ENCODE data around the gene EIF1AD.

Gene EIF1AD

GRCh38 chr11:66006134-66006890 lies 4.4 kb upstream of the EIF1AD start:
- no peak overlapping the region for H3K4me3 ChIP-seq (ENCODE audit: control insufficient read depth in 1 of 7, extremely low read depth in 1 of 7, insufficient read depth in 4 of 7, low read depth in 2 of 7, low read length in 6 of 7)
- no peaks in the 10 kb centered on the region for H3K9me3 ChIP-seq (ENCODE audit: control extremely low read depth in 1 of 5, control insufficient read depth in 4 of 5, insufficient read depth in 2 of 5, low read depth in 1 of 5, low read length in 4 of 5)
- H3K36me3 ChIP-seq (ENCODE audit: control insufficient read depth in 4 of 4, insufficient read depth in 4 of 4, low read length in 3 of 4), result peaks cover 2 to 23% (median 18%) of the 10 kb centered on the region in 4 experiments
- CTCF ChIA-PET, result no interaction called here
- POLR2A ChIA-PET, result no interaction called here
- H3K27me3 ChIP-seq (replicated peaks in 2 of 5; ENCODE audit: control insufficient read depth in 4 of 5, insufficient read depth in 5 of 5, low read length in 4 of 5), result peaks cover 0 to 13% (median 3%) of the 10 kb centered on the region in 5 experiments
- H3K27ac ChIP-seq (ENCODE audit: insufficient read depth in 1 of 2, low read depth in 1 of 2, low read length in 2 of 2, poor library complexity in 1 of 2, severe bottlenecking in 2 of 2), result no peak overlapping the region
- 100% methylated on average over 11 of the region's 13 CpGs for WGBS (ENCODE audit: insufficient coverage)
- H3K4me1 ChIP-seq (ENCODE audit: control extremely low read depth in 1 of 4, control insufficient read depth in 4 of 4, insufficient read depth in 4 of 4, low read length in 3 of 4), result peaks cover 0 to 21% (median 14%) of the 10 kb centered on the region in 4 experiments
- no peak for DNase-seq

DNA sequence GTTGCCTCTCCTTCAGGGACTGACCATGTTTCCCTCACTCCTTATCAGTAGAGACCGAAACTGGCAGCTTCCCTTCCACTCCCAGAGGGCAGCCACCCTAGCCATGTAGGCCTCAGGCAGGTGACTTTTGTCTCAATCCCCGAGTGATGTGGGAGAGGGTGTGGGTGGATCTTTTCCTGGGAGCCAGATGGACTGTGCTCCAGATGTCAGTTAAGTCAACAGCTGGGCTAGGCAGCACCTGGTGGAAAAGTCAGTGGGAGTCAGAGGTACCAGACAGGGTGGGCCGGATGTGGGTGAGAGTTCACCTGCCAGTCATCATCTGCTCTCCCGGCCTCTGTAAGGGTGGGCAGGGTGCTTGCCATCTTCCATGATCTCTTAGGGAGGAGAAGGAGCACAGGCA lies 2.2 kb upstream of the EIF1AD start:
- Histone ChIP-seq H3K36me3 (ENCODE audit: control insufficient read depth in 4 of 4, insufficient read depth in 4 of 4, low read length in 3 of 4) (peaks cover 10 to 36% (median 30%) of the 10 kb centered on the region in 4 experiments), H3K4me3 (ENCODE audit: control insufficient read depth in 1 of 7, extremely low read depth in 1 of 7, insufficient read depth in 4 of 7, low read depth in 2 of 7, low read length in 6 of 7) (no peak overlapping the region), H3K9me3 (ENCODE audit: control extremely low read depth in 1 of 5, control insufficient read depth in 4 of 5, insufficient read depth in 2 of 5, low read depth in 1 of 5, low read length in 4 of 5) (no peaks in the 10 kb centered on the region), H3K27me3 (replicated peaks in 2 of 5; ENCODE audit: control insufficient read depth in 4 of 5, insufficient read depth in 5 of 5, low read length in 4 of 5) (no peaks in the 10 kb centered on the region), H3K27ac (ENCODE audit: insufficient read depth in 1 of 2, low read depth in 1 of 2, low read length in 2 of 2, poor library complexity in 1 of 2, severe bottlenecking in 2 of 2) (no peak overlapping the region), H3K4me1 (ENCODE audit: control extremely low read depth in 1 of 4, control insufficient read depth in 4 of 4, insufficient read depth in 4 of 4, low read length in 3 of 4) (peaks cover 1 to 31% (median 20%) of the 10 kb centered on the region in 4 experiments)
- POLR2A ChIA-PET, result no interaction called here
- no peak for DNase-seq
- WGBS (ENCODE audit: insufficient coverage), result 85% methylated on average over 3 of the region's 4 CpGs
- CTCF ChIA-PET, result interaction anchor here (1.8 kb wide), 1 partner anchor 18 kb away, joined by 5 read pairs; no protein-coding TSS in a partner anchor

- peak overlapping the region in 6 of 7 experiments; percentile 96 to 100 (median 100) for H3K4me3 ChIP-seq (ENCODE audit: control insufficient read depth in 1 of 7, extremely low read depth in 1 of 7, insufficient read depth in 4 of 7, low read depth in 2 of 7, low read length in 6 of 7)
- ChIA-PET POLR2A (interaction anchor here (1.0 to 1.3 kb wide), 2 partner anchors 113 to 143 kb away, joined by 3 to 5 read pairs; partner anchors contain the start of genes CCDC85B and MUS81), CTCF (interaction anchor here (0.8 to 1.6 kb wide), 3 partner anchors 9 to 19 kb away, joined by 3 to 7 read pairs (median 7); partner anchors contain the start of gene CST6)
- no peak for DNase-seq
- H3K4me1 ChIP-seq (ENCODE audit: control extremely low read depth in 1 of 4, control insufficient read depth in 4 of 4, insufficient read depth in 4 of 4, low read length in 3 of 4), result peaks cover 1 to 31% (median 19%) of the 10 kb centered on the region in 4 experiments
- no peaks in the 10 kb centered on the region for H3K9me3 ChIP-seq (ENCODE audit: control extremely low read depth in 1 of 5, control insufficient read depth in 4 of 5, insufficient read depth in 2 of 5, low read depth in 1 of 5, low read length in 4 of 5)
- peaks cover 16 to 45% (median 35%) of the 10 kb centered on the region in 4 experiments for H3K36me3 ChIP-seq (ENCODE audit: control insufficient read depth in 4 of 4, insufficient read depth in 4 of 4, low read length in 3 of 4)
- H3K27me3 ChIP-seq (replicated peaks in 2 of 5; ENCODE audit: control insufficient read depth in 4 of 5, insufficient read depth in 5 of 5, low read length in 4 of 5), result no peaks in the 10 kb centered on the region
- 76% methylated on average over 4 of the region's 6 CpGs for WGBS (ENCODE audit: insufficient coverage)
- H3K27ac ChIP-seq (ENCODE audit: insufficient read depth in 1 of 2, low read depth in 1 of 2, low read length in 2 of 2, poor library complexity in 1 of 2, severe bottlenecking in 2 of 2), result peak overlapping the region; percentile 74 to 94
These were observed 1.3 kb upstream of the EIF1AD start for GRCh38 chr11:66003291-66003690.

- Histone ChIP-seq H3K36me3 (ENCODE audit: control insufficient read depth in 4 of 4, insufficient read depth in 4 of 4, low read length in 3 of 4) (peaks cover 19 to 50% (median 39%) of the 10 kb centered on the region in 4 experiments), H3K27ac (ENCODE audit: insufficient read depth in 1 of 2, low read depth in 1 of 2, low read length in 2 of 2, poor library complexity in 1 of 2, severe bottlenecking in 2 of 2) (peak overlapping the region; percentile 74 to 94), H3K9me3 (ENCODE audit: control extremely low read depth in 1 of 5, control insufficient read depth in 4 of 5, insufficient read depth in 2 of 5, low read depth in 1 of 5, low read length in 4 of 5) (no peaks in the 10 kb centered on the region), H3K4me1 (ENCODE audit: control extremely low read depth in 1 of 4, control insufficient read depth in 4 of 4, insufficient read depth in 4 of 4, low read length in 3 of 4) (peaks cover 1 to 31% (median 19%) of the 10 kb centered on the region in 4 experiments), H3K27me3 (replicated peaks in 2 of 5; ENCODE audit: control insufficient read depth in 4 of 5, insufficient read depth in 5 of 5, low read length in 4 of 5) (no peaks in the 10 kb centered on the region), H3K4me3 (ENCODE audit: control insufficient read depth in 1 of 7, extremely low read depth in 1 of 7, insufficient read depth in 4 of 7, low read depth in 2 of 7, low read length in 6 of 7) (peak overlapping the region; percentile 94 to 100 (median 99))
- DNase-seq, result no peak
- ChIA-PET CTCF (interaction anchor here (0.7 to 1.6 kb wide), 6 partner anchors 9 to 65 kb away, joined by 3 to 7 read pairs (median 4); partner anchors contain the start of gene CST6), POLR2A (interaction anchor here (0.5 to 1.3 kb wide), 4 partner anchors 55 to 143 kb away, joined by 3 to 5 read pairs (median 4); partner anchors contain the start of genes CCDC85B and MUS81)
- WGBS (ENCODE audit: insufficient coverage), result 0% methylated on average over 15 of the region's 40 CpGs
These were observed 780 bp upstream of the EIF1AD start for GRCh38 chr11:66002648-66003225.

DNA sequence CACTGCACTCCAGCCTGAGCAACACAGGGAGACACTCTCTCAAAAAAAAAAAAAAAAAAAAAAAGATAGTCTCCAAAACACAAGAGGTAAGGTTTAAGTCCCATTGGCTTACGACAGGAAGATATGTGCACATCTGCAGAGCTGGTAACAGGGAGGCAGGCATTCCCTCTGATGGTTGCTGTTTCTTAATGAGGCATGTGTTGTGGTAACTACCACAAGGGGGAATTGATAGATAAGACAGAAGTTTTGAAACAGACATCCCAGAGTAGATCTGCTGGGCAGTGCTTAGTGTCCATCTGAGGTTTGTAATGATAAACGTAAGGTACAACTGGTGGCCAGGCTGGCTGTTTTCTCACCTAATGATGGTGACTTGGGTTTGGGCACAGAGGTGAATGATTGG lies 4.7 kb downstream of the EIF1AD start:
- 86% methylated on average over 2 of the region's 2 CpGs for WGBS (ENCODE audit: insufficient coverage)
- ChIA-PET POLR2A (no interaction called here), CTCF (no interaction called here)
- Histone ChIP-seq H3K9me3 (ENCODE audit: control extremely low read depth in 1 of 5, control insufficient read depth in 4 of 5, insufficient read depth in 2 of 5, low read depth in 1 of 5, low read length in 4 of 5) (no peaks in the 10 kb centered on the region), H3K36me3 (ENCODE audit: control insufficient read depth in 4 of 4, insufficient read depth in 4 of 4, low read length in 3 of 4) (peaks cover 19 to 39% (median 30%) of the 10 kb centered on the region in 4 experiments), H3K27me3 (replicated peaks in 2 of 5; ENCODE audit: control insufficient read depth in 4 of 5, insufficient read depth in 5 of 5, low read length in 4 of 5) (no peaks in the 10 kb centered on the region), H3K27ac (ENCODE audit: insufficient read depth in 1 of 2, low read depth in 1 of 2, low read length in 2 of 2, poor library complexity in 1 of 2, severe bottlenecking in 2 of 2) (no peak overlapping the region), H3K4me3 (ENCODE audit: control insufficient read depth in 1 of 7, extremely low read depth in 1 of 7, insufficient read depth in 4 of 7, low read depth in 2 of 7, low read length in 6 of 7) (no peak overlapping the region), H3K4me1 (ENCODE audit: control extremely low read depth in 1 of 4, control insufficient read depth in 4 of 4, insufficient read depth in 4 of 4, low read length in 3 of 4) (peaks cover 1 to 14% (median 8%) of the 10 kb centered on the region in 4 experiments)
- peak in 2 of 3 donors; percentile 40 to 58 for DNase-seq

DNA sequence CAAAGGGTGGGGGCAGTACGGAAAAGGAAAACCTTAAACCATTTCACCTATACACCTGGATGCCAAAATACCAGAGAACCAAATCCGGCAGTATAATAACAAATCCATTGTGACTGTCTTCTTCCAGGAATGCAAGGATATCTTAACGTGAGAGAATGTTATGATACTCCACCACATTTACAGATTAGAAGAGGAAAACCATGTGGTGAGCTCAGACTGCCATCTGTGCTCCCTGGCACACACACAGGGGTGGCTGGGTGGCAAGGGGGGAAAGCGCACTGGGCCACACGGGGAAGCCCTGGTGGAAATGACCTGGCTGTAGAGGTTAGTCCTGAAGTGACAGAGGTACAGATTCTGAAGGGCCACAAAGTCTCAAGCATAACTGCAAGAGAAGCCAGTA lies 9.9 kb downstream of the EIF1AD start:
- Histone ChIP-seq H3K36me3 (ENCODE audit: control insufficient read depth in 4 of 4, insufficient read depth in 4 of 4, low read length in 3 of 4) (peaks cover 0 to 9% (median 3%) of the 10 kb centered on the region in 4 experiments), H3K27me3 (replicated peaks in 2 of 5; ENCODE audit: control insufficient read depth in 4 of 5, insufficient read depth in 5 of 5, low read length in 4 of 5) (no peaks in the 10 kb centered on the region), H3K4me3 (ENCODE audit: control insufficient read depth in 1 of 7, extremely low read depth in 1 of 7, insufficient read depth in 4 of 7, low read depth in 2 of 7, low read length in 6 of 7) (no peak overlapping the region), H3K4me1 (ENCODE audit: control extremely low read depth in 1 of 4, control insufficient read depth in 4 of 4, insufficient read depth in 4 of 4, low read length in 3 of 4) (peaks cover 0 to 2% (median 0%) of the 10 kb centered on the region in 4 experiments), H3K9me3 (ENCODE audit: control extremely low read depth in 1 of 5, control insufficient read depth in 4 of 5, insufficient read depth in 2 of 5, low read depth in 1 of 5, low read length in 4 of 5) (no peaks in the 10 kb centered on the region), H3K27ac (ENCODE audit: insufficient read depth in 1 of 2, low read depth in 1 of 2, low read length in 2 of 2, poor library complexity in 1 of 2, severe bottlenecking in 2 of 2) (no peak overlapping the region)
- ChIA-PET CTCF (interaction anchor here (0.8 to 6.0 kb wide), 8 partner anchors 9 to 281 kb away, joined by 3 to 36 read pairs (median 4); partner anchors contain the start of genes CCDC85B and FIBP), POLR2A (interaction anchor here (0.6 kb wide), 1 partner anchor 681 kb away, joined by 3 read pairs; no protein-coding TSS in a partner anchor)
- 81% methylated on average over 3 of the region's 5 CpGs for WGBS (ENCODE audit: insufficient coverage)
- no peak for DNase-seq
